GM12801 (cell line): ENCODE measurements around the gene KLHL29.

ENCODE experiments used
- TF ChIP-seq, protein P1 (sequence below): IDR thresholded peaks from one replicate; pipeline ENCODE4 v1.5.1; 2011; ENCODE audit warnings: control low read depth; ENCODE audit not compliant: insufficient read length; ENCODE audit errors: extremely low read depth

The KLHL29 gene

DNA sequence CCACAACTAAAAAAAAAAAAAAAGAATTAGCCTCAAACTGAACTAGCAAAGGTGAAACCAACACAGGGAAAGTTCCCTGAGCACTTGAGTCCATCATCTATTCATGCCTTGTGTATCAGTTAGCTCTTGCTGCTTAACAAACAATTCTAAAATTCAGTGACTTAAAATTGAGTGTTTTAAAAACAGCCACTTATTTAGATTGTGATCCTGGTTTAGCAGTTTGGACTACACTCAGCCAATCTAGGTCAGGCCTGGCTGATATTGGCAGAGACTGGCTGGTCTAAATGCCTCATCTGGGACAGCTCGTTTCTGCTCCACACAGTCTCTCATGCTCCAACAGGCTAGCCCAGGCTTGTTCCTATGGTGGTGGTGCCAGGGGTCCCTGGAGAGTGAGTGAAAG, 294.1 kb downstream of the KLHL29 start:
- TF ChIP-seq, protein P1, sequence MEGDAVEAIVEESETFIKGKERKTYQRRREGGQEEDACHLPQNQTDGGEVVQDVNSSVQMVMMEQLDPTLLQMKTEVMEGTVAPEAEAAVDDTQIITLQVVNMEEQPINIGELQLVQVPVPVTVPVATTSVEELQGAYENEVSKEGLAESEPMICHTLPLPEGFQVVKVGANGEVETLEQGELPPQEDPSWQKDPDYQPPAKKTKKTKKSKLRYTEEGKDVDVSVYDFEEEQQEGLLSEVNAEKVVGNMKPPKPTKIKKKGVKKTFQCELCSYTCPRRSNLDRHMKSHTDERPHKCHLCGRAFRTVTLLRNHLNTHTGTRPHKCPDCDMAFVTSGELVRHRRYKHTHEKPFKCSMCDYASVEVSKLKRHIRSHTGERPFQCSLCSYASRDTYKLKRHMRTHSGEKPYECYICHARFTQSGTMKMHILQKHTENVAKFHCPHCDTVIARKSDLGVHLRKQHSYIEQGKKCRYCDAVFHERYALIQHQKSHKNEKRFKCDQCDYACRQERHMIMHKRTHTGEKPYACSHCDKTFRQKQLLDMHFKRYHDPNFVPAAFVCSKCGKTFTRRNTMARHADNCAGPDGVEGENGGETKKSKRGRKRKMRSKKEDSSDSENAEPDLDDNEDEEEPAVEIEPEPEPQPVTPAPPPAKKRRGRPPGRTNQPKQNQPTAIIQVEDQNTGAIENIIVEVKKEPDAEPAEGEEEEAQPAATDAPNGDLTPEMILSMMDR = no peak

DNA sequence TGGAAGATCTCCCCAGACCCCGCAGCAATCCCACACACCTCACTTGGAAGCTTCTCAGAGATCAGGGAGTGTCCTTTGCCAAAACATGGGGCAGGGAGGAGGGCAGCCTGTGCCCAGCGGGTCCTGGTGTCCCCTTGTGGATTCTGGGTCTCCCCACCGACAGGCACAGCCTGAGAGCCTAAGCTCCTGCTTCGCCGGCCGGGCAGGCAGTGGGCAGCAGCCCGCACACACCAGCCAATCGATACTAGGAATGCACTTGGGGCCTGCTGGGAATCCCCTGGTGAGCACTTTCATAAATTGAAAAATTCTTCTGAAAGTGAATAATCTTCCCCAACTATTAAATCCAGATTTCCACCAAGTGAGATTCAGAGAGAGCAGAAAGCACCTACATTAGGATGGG, 296.0 kb downstream of the KLHL29 start:
- TF ChIP-seq, protein P1 = no peak

DNA sequence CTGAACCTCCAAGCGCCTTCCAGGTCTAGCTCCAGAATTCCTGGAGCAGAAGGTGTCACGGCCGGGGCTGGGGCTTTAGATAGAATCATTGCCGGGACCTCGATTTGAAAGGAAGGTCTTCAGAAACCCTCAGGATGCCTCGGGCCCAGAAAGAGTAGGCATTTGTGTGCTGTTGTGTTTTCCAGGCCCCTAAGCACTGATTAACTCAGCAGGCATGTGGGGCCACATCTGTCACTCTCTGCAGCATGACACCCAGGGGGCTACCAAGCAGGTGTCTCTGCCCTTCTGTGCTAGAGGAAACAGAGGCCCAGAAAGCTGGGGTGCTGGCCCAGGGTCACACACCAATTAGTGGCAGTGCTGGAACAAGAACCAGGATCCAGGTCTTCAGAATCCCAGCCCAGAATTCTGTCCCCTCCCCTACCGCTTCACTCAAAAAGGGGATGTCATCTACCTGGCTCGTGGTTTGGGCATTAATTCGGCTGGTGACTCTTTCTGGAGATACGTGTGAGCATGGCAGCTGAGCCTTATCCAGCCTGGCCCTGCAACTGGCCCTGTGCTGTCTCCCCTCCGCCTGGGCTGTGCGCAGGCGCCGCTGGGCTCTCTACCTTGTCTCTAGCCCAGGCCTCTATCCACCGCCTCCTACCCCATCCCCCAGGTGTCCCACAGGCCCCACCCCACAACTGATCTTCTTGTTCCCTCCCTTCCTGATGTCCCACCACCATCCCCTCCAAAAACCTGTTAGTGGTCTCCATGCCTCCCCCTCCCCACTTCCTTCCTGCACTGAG, 296.6 kb downstream of the KLHL29 start:
- TF ChIP-seq, protein P1 = no peak

DNA sequence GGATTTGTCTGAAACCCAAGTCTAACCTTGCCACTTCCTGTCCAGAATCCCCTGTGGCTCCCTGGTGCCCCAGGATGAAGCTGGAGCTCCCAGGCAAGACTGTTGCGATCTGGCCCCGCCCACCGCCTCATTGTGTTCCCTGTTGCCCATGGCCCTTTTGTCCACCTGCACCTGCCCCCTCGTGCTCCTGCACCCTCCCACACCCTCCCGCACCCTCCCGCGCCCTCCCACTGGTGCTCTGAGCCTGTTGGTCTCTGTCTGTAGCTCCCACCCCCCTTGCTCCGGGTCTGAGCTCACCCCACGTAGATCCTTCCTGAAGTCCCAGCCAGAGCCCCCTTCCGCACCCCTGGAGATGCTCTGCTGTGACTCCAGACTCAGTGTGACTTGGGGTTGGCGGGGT, 297.5 kb downstream of the KLHL29 start:
- TF ChIP-seq, protein P1 = no peak

DNA sequence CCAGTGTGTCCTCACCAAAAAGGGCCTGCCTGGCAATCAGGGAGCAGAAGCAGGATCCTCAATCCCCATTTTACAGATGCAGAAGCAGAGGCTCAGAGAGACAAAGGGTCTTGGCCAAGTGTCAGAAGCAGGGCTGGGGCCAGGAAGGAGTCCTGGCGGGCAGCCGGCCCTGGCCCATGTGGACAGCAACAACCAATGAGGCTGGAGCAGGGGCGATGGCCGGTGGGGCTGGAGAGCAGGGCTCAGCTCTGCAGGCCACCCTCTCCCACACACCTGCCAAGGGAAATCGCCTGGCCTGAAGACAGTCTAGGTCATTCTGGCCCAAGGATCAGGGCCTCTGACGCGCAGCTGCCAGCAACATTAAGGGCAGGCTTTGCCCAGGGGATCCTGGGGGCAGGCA, 298.0 kb downstream of the KLHL29 start:
- TF ChIP-seq, protein P1 = no peak

DNA sequence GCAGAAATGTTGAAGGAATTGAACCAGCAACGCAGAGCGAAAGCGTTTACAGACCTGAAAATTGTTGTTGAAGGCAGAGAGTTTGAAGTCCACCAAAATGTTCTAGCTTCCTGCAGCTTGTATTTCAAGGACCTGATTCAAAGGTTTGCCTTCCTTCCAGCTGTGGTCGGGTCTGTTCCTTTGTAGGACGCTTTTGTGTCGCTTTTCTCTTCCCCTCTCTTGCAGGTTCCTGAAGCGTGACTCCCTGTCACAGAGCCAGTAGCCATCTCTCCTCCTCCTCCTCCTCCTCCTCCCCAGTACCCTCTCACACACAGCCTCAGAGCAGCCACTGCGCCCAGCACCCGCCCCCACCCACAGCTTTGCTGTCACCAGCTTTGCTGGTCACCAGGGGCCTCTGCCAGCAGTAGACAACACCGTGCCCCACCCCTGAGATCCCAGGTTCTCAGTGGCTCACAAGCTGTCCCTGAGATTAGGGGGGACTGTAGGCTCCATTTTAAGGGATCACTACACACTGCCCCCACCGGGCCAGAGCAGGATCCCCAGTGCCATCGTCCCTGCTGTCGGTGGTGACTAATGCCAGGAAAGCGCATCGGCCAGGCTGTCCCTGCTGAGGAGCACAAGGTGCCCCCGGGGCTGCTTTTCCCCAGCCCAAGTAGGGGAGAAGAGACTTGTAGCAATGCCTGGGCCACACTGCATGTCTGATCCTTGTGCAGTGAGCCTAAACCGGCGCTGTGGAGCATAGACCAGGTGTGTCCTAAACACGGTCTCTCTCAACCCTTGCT, 299.6 kb downstream of the KLHL29 start:
- TF ChIP-seq, protein P1 = no peak

DNA sequence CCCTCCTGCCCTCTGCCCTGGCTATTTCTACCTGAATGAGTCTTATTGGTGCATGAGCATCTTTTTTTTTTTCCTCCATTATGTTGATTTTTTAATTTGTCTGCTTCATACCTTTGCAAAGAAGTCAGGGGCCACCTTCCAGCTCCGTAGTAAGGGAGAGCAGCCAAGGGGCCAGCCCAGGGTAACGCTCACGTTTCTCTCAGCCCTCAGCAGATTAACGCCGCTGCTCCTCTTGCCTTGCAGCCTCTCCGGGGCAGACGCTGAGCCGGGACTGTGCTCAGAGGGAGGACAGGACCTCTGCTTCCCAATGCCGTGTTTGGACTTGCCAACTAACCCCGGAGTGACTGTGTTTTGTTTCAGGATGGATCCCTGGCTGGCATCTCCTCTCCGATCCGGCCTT, 300.2 kb downstream of the KLHL29 start:
- TF ChIP-seq, protein P1 = no peak
